Measurements from ENCODE around the gene HES1. TPM values are rescaled to one million over a fixed set of nuclear protein-coding genes. Genes with fewer than 3 reads are reported as not detected.
A peak's percentile ranks its signal among the peaks of the same experiment; 100 is the strongest.

The HES1 gene, protein sequence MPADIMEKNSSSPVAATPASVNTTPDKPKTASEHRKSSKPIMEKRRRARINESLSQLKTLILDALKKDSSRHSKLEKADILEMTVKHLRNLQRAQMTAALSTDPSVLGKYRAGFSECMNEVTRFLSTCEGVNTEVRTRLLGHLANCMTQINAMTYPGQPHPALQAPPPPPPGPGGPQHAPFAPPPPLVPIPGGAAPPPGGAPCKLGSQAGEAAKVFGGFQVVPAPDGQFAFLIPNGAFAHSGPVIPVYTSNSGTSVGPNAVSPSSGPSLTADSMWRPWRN
- polyA plus RNA-seq = 0.25 TPM in 1 of 2 replicates, not detected in the other
- 0.93 TPM in 1 of 2 replicates, not detected in the other for polyA minus RNA-seq

DNA sequence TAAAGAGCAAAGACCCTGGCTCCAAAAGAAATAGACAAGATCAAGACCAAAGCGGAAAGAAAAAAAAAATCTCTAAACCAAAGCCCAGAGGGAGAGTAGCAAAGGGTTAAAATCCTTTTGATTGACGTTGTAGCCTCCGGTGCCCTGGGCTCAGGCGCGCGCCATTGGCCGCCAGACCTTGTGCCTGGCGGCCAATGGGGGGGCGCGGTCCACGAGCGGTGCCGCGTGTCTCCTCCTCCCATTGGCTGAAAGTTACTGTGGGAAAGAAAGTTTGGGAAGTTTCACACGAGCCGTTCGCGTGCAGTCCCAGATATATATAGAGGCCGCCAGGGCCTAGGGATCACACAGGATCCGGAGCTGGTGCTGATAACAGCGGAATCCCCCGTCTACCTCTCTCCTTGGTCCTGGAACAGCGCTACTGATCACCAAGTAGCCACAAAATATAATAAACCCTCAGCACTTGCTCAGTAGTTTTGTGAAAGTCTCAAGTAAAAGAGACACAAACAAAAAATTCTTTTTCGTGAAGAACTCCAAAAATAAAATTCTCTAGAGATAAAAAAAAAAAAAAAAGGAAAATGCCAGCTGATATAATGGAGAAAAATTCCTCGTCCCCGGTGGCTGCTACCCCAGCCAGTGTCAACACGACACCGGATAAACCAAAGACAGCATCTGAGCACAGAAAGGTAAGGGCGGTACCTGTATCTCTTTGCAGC, at the start of gene HES1:
HES1 (plus strand) TSS at position 343 of the 713 bp plus-strand sequence; CDS start at position 576, 233 bp downstream.
- H4K20me1 ChIP-seq (ENCODE audit: insufficient read depth) = no peaks in the 10 kb centered on the region
- peaks cover 4% of the 10 kb centered on the region for H3F3A ChIP-seq (ENCODE audit: insufficient read depth, low read length, poor library complexity, severe bottlenecking)
- peak within 1 kb of the TSS; percentile 26 for H3K9ac ChIP-seq (ENCODE audit: low read length)
- H3K9me2 ChIP-seq (ENCODE audit: insufficient read depth, low read length) = no peaks in the 10 kb centered on the region
- peaks cover 78% of the 10 kb centered on the region for H3K27me3 ChIP-seq (ENCODE audit: insufficient read depth, low read depth, low read length)
- H2AFZ ChIP-seq (ENCODE audit: low read depth, low read length) = peak within 1 kb of the TSS; percentile 24
- H3K27ac ChIP-seq (ENCODE audit: low read length) = no peak within 1 kb of the TSS
- no peaks in the 10 kb centered on the region for H3K36me3 ChIP-seq (ENCODE audit: insufficient read depth, low read length)
- H3K4me3 ChIP-seq (ENCODE audit: low read length) = peak within 1 kb of the TSS; percentile 78
- H3K4me2 ChIP-seq (ENCODE audit: low read length) = peak within 1 kb of the TSS; percentile 77
- H3K9me3 ChIP-seq (ENCODE audit: low read length) = no peaks in the 10 kb centered on the region
- peaks cover 13% of the 10 kb centered on the region for H3K79me2 ChIP-seq (replicated peaks; ENCODE audit: insufficient read depth, low read length)
- TF ChIP-seq MXI1 (conservative IDR thresholded peaks at IDR 0.05; ENCODE audit: poor library complexity, severe bottlenecking) = peak; percentile 46
- TF ChIP-seq TAF1 (IDR thresholded peaks at IDR 0.05; ENCODE audit: low read depth) = peak; percentile 17
- TF ChIP-seq RAD21 (conservative IDR thresholded peaks at IDR 0.05) = no peak
- no peak for TF ChIP-seq EZH2 (IDR thresholded peaks at IDR 0.05; ENCODE audit: borderline replicate concordance, insufficient read depth, low read length, poor library complexity, severe bottlenecking)
- TF ChIP-seq EP300 (conservative IDR thresholded peaks at IDR 0.05; ENCODE audit: poor library complexity, severe bottlenecking) = no peak
- no peak for TF ChIP-seq POLR2AphosphoS5 (IDR thresholded peaks at IDR 0.05)

DNA sequence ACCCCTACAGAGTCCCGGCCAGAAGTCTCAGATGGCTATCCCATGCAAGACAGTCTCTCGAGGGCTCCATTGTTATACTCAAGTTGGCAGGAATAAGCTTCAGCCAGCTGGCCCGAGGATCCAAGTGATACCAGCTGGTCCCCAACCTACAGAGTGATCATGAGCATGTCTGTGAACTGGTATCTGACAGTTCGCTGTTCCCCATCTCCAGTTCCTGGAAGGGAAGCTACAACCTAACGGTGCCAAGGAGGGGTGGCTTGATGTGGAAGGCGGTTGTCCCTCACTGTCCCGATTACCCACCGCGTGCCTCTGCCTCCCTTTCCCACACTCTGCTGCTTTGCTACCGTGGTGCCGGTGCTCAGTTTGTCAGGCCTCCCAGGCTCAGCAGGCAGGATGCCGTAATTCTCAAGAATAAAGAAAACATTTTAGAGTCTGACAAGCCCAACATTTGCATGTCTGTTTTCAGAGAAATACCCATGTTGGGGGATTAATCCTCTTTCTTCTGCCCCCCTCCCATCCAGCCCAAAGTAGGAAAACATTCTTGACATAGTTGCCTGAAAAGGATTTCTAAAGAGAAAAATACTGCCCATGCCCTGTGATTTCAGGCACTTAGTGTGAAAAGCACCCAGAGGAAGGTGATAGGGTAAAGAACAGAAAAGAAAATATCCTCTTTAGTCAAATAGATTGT, 49.4 kb upstream of the HES1 start:
- TF ChIP-seq MXI1 (conservative IDR thresholded peaks at IDR 0.05; ENCODE audit: poor library complexity, severe bottlenecking) (no peak), EP300 (conservative IDR thresholded peaks at IDR 0.05; ENCODE audit: poor library complexity, severe bottlenecking) (no peak), POLR2AphosphoS5 (IDR thresholded peaks at IDR 0.05) (no peak), RAD21 (conservative IDR thresholded peaks at IDR 0.05) (no peak), SMC3 (conservative IDR thresholded peaks at IDR 0.05; ENCODE audit: poor library complexity) (no peak), TAF1 (IDR thresholded peaks at IDR 0.05; ENCODE audit: low read depth) (no peak), EZH2 (IDR thresholded peaks at IDR 0.05; ENCODE audit: borderline replicate concordance, insufficient read depth, low read length, poor library complexity, severe bottlenecking) (no peak)
- TF ChIP-seq, protein P1, sequence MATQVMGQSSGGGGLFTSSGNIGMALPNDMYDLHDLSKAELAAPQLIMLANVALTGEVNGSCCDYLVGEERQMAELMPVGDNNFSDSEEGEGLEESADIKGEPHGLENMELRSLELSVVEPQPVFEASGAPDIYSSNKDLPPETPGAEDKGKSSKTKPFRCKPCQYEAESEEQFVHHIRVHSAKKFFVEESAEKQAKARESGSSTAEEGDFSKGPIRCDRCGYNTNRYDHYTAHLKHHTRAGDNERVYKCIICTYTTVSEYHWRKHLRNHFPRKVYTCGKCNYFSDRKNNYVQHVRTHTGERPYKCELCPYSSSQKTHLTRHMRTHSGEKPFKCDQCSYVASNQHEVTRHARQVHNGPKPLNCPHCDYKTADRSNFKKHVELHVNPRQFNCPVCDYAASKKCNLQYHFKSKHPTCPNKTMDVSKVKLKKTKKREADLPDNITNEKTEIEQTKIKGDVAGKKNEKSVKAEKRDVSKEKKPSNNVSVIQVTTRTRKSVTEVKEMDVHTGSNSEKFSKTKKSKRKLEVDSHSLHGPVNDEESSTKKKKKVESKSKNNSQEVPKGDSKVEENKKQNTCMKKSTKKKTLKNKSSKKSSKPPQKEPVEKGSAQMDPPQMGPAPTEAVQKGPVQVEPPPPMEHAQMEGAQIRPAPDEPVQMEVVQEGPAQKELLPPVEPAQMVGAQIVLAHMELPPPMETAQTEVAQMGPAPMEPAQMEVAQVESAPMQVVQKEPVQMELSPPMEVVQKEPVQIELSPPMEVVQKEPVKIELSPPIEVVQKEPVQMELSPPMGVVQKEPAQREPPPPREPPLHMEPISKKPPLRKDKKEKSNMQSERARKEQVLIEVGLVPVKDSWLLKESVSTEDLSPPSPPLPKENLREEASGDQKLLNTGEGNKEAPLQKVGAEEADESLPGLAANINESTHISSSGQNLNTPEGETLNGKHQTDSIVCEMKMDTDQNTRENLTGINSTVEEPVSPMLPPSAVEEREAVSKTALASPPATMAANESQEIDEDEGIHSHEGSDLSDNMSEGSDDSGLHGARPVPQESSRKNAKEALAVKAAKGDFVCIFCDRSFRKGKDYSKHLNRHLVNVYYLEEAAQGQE (IDR thresholded peaks at IDR 0.05; ENCODE audit: borderline replicate concordance) = no peak
- TF ChIP-seq, protein P2, sequence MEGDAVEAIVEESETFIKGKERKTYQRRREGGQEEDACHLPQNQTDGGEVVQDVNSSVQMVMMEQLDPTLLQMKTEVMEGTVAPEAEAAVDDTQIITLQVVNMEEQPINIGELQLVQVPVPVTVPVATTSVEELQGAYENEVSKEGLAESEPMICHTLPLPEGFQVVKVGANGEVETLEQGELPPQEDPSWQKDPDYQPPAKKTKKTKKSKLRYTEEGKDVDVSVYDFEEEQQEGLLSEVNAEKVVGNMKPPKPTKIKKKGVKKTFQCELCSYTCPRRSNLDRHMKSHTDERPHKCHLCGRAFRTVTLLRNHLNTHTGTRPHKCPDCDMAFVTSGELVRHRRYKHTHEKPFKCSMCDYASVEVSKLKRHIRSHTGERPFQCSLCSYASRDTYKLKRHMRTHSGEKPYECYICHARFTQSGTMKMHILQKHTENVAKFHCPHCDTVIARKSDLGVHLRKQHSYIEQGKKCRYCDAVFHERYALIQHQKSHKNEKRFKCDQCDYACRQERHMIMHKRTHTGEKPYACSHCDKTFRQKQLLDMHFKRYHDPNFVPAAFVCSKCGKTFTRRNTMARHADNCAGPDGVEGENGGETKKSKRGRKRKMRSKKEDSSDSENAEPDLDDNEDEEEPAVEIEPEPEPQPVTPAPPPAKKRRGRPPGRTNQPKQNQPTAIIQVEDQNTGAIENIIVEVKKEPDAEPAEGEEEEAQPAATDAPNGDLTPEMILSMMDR (IDR thresholded peaks at IDR 0.05; ENCODE audit: poor library complexity, severe bottlenecking) = no peak
- no peaks in the 10 kb centered on the region for H3K79me2 ChIP-seq (replicated peaks; ENCODE audit: insufficient read depth, low read length)
- H3K27ac ChIP-seq (ENCODE audit: low read length) = no peak overlapping the region
- H4K20me1 ChIP-seq (ENCODE audit: insufficient read depth) = no peaks in the 10 kb centered on the region
- no peaks in the 10 kb centered on the region for H3K27me3 ChIP-seq (ENCODE audit: insufficient read depth, low read depth, low read length)
- no peaks in the 10 kb centered on the region for H3K36me3 ChIP-seq (ENCODE audit: insufficient read depth, low read length)
- no peak overlapping the region for H3K4me3 ChIP-seq (ENCODE audit: low read length)
- no peaks in the 10 kb centered on the region for H3K9me3 ChIP-seq (ENCODE audit: low read length)
- H3K9me2 ChIP-seq (ENCODE audit: insufficient read depth, low read length) = no peaks in the 10 kb centered on the region
- no peak overlapping the region for H3K9ac ChIP-seq (ENCODE audit: low read length)
- no peaks in the 10 kb centered on the region for H3F3A ChIP-seq (ENCODE audit: insufficient read depth, low read length, poor library complexity, severe bottlenecking)
- no peak overlapping the region for H3K4me2 ChIP-seq (ENCODE audit: low read length)
- H2AFZ ChIP-seq (ENCODE audit: low read depth, low read length) = no peak overlapping the region

All from neural cell (in vitro differentiated cells).